Activated CD4-positive, alpha-beta T cell treated with anti-CD3 and anti-CD28 coated beads, Interleukin-2, amount 50 U/mL, for 24 hours (primary cell): Measurements from ENCODE around the gene COPS4.
A peak's percentile ranks its signal among the peaks of the same experiment; 100 is the strongest.
"Not testable (repeated sequence)": the region's sequence is repeated elsewhere in the genome, so short reads cannot be mapped to it uniquely, and the experiment has no call there.

Experiments used
- DNase-seq, 2 donors: peaks; one replicate each; pipeline ENCODE4 v3.0.0-alpha.2; 2020; ENCODE audit warnings: low read depth in 1 of 2, low spot score in 1 of 2

Gene COPS4

DNA sequence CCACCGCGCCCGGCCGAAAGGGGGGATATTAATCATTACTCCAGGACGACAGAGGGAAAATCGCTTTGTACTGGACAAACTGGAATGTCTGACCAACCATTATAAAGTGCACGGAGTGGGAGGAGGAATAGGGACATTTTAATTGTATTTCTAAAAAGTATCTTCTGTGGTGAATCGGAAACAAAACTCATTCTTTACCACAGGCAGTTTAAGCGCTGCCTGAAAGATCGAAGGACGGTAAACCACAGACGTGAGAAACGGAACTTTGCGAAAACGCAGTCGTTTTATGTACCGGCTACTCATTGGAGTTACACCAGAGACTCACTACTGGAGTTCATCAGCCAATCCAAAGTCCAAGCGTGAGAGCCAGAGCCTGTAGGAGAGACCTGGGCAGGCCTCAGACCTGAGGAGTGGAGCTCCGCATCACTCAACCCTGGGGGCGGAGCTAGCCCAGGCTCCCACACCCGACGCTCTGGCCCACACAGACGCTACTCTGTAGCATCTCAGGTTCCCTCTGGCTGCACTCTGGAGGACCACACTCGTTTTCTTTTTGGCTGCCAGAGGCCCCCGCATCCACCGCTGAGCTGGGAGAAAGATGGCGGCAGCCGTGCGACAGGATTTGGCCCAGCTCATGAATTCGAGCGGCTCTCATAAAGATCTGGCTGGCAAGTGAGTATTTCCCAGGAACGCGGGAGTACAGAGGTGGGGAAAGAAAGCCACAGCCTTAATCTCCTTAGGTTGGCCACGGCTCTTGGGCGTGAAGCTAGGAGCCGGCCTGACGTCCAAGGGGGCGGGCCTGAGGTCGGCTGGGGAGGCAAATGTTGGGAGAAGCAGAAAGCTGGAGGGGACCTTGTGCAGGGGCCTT is at the start of gene COPS4:
TSS of gene COPS4 (plus strand) at position 554 of the 865 bp plus-strand sequence. CDS start at position 596, 42 bp downstream.
- DNase-seq: peak; percentile 76 to 95

DNA sequence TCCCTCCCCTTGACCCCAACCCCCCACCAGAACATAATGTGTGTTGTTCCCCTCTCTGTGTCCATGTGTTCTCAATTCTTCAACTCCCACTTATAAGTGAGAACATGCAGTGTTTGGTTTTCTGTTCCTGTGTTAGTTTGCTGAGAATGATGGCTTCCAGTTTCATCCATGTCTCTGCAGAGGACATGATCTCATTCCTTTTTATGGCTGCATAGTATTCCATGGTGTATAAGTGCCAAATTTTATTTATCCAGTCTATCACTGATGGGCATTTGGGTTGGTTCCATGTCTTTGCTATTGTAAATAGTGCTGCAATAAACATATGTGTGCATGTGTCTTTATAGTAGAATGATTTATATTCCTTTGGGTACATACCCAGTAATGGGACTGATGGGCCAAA is 47.5 kb upstream of the COPS4 start:
- DNase-seq: not testable (repeated sequence)

GRCh38 chr4:82988323-82988832 is 46.6 kb upstream of the COPS4 start:
- no peak for DNase-seq

DNA sequence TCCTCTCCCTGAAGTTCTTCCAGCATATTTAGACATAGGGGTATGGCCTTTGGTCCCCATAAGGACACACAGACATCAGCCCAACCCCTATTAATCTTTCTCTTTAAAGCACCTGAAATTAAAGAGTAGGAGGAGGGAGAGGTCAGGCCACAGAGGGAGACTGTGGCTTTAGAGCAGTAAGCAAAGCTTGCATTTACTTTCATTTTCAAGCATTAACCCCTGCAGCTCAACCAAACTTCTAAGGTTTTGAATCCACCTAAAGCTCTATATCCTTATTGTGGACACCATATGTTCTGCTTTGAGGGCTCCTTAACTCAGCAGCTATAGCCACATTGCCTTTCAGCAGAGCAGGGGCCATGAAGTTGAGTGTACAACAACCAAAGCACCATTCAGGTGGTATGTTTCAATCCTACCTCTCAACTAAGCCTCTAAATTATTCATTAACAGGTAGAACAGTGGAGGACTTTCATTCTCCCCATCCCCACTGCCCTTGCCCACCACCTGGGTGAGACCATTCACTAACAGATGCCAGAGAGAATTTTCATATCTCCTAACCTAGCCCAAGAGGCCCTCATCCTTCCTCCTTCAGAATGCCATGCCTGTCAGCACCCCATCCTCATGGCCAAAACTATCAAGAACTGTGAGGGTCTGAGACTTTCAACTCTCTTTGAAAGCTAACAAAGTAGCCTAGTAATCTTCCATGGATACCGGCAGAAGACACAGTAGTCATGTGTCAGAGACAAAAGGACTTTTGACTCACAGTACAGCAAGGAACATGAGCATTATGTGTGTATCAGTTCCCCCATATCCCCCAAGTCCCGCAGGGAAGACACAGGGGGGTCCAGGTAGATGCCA is 45.2 kb upstream of the COPS4 start:
- DNase-seq: no peak

DNA sequence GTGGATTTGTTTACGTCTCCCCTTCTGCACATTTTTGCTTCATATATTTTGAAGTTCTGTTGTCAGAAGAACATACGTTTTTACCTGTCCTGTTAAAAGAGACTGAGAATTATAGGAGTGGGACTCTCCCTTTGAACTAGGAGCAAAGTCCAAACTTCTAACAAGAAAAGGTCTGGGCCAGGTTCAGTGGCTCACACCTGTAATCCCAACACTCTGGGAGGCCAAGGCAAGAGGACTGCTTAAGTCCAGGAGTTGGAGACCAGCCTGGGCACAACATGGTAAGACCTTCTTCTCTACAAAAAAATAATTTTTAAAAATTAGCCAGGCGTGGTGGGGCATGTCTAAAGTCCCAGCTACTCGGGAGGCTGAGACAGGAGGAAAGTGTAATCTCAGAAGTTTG is 40.1 kb upstream of the COPS4 start:
- DNase-seq: no peak

DNA sequence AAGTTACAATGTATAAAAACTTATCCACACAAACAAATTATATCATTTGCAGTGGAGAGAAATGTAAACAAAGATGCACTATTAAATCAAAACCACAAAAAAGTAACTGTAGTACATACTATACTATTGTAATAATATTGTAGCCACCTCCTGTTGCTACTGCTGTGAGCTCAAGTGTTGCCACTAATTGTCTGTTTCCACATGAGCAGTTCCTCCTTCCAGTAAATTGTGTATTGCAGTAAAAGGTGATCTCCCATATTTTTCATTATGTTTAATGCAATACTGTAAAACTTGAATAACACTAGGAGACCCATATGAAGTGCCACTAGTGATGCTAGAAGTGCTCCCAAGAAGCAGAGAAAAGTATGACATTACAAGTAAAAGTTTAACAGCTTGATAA is 36.1 kb upstream of the COPS4 start:
- no peak for DNase-seq

- no peak for DNase-seq
Measured at GRCh38 chr4:83002329-83002728, 32.7 kb upstream of the COPS4 start.

DNA sequence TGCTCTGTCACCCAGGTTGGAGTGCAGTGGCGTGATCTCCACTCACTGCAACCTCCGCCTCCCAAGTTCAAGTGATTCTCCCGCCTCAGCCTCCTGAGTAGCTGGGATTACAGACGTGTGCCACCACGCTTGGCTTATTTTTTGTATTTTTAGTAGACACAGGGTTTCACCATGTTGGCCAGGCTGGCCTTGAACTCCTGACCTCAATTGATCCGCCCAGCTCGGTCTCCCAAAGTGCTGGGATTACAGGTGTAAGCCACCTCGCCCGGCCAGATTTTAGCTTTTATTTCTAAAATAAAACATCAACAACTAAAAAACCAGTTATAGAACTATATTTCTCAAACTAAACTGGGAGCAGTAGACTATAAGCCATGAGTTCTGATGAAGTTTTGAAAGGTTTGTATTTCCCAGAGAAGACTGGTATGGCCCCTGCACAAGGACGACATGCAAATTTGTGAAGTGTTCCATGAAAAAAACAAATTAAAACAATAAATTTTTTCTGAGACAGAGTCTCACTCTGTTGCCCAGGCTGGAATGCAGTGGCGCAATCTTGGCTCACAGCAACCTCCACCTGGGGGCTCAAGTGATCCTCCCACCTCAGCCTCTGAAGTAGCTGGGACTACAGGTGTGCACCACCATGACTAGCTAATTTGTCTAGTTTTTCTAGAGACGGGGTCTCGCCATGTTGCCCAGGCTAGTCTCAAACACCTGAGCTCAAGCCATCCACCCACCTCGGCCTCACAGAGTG is 31.8 kb upstream of the COPS4 start:
- not testable (repeated sequence) for DNase-seq

DNA sequence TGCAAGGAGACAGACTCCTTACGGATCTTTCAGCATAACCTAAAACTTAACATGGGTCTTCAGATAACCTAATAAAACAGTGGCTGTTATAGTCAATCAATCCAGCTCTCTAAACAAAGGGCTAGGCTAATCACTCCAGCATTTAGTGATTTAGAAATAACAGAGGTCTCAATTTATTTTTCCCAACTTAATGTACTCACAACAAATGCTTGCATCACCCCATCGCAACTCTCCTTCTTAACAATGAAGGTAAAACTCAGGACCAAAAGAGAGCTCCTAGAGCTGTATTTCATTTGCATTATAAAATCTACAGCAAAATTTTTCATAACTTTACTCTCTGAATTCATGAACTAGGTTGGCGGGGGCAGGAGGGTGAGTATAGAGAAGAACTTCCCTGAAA is 25.5 kb upstream of the COPS4 start:
- no peak for DNase-seq

- DNase-seq: no peak
Measured at GRCh38 chr4:83010111-83010521, 24.9 kb upstream of the COPS4 start.

GRCh38 chr4:83010522-83011318 is 24.3 kb upstream of the COPS4 start, which contains the start of gene LIN54:
TSS of gene LIN54 (minus strand) at chr4:83010823. CDS start at chr4:82984844, 25,979 bp downstream.
- peak; percentile 65 to 69 for DNase-seq

DNA sequence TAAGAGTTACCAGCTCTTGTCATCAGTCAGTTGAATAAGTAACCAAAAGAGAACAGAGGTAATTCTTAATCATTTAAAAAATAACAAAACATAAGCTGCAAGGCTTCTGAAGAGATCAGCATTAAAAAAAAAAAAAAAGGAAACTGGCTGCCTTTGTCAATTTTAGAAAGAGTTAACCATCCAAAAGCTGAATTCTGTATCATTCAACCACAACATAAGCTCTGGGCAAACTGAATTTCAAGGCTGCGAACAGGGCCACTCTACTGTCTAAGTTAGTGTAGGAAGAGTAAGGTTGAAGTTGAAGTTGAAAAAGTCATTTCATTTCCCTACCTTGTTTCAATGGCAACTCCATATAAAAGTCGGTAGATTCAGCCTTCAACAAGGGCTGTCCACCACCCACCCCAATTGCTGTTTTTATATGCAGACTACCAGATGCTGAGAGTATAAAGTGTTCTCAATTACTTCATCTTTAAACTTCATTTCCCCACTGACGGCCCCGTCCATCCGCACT is 23.2 kb upstream of the COPS4 start:
- DNase-seq: no peak

DNA sequence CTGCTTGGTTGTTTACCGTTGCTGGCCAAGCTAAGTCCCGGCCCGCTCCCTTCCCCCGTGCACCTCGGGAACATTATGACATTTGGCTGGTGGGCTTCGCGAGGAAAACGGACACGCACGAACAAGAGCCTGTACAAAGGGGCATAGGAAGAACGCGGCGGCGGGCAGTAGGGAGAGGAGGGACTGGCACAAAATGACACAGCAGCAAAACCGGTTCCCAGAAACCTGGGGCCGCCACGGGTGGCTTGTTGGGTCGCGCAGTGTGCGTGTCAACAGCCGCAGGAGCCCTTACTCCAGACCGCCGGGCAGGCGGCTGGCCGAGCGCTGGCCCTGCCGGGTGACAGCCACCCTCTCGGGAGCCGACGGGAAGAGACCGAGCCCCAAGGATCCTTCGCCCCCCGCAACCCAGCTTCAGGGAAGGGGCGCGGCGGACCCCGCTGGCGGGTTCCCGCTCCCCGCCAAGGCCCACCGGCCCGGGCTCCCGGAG is 22.7 kb upstream of the COPS4 start:
- DNase-seq: no peak

- DNase-seq: peak; percentile 93 to 95
Measured at GRCh38 chr4:83012687-83013419, 22.1 kb upstream of the COPS4 start.

DNA sequence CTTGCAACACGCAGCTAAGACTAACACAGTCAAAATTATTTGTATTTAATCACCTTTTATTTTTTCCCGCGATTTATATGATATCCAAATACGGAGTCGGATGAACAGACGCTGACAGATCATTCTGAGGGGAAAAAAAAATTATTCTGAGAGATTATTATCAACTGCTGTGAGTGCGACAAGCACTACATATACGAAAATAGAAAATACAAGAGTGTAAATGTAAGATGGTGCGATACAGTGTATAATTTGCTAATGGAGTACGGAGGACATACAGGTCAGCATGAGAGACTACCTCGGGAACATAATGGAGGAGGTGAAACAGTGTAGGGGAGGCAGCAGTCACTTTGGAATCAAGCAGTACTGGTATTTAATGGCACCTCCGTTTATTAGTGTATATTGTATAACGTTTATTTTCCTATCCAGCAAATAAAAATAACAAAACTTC is 21.5 kb upstream of the COPS4 start:
- DNase-seq: no peak

GRCh38 chr4:83013902-83014301 is 21.1 kb upstream of the COPS4 start:
- DNase-seq: no peak

GRCh38 chr4:83019794-83020494 is 15.0 kb upstream of the COPS4 start:
- DNase-seq: no peak

GRCh38 chr4:83022724-83023450 is 12.1 kb upstream of the COPS4 start:
- DNase-seq: no peak
